Fibroblast of mammary gland (primary cell): ENCODE measurements around the gene SLC22A23.

Experiments
- DNase-seq: peaks from one replicate; pipeline ENCODE4 v3.0.0-alpha.2; 2010; ENCODE audit warnings: low read depth
- H3K4me3 ChIP-seq: 2 replicates; pipeline ENCODE4 v1.5.1; 2011; ENCODE audit warnings: low read depth, mild to moderate bottlenecking, low read length, moderate library complexity; ENCODE audit not compliant: control insufficient read depth
- TF ChIP-seq, protein P1 (sequence below): conservative IDR thresholded peaks from 2 replicates; pipeline ENCODE4 v1.5.1; 2011; ENCODE audit warnings: low read depth, low read length, inconsistent platforms; ENCODE audit not compliant: control insufficient read depth, insufficient read depth

The SLC22A23 gene

DNA sequence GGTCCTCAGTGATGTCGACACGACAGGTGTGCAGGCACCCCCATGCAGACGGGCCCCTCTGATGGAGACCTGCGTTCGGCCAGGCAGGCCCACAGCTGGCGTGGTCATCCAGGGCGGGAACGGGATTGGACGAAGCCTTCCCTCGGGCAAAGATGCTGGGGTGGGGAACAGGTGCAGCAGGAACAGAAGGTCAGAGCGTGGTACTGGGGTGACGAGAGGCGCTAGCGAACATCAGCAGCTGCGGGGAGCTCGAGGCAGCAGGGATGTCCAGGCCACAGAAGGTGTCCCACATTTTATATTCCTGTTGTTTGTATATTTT lies 96.2 kb downstream of the SLC22A23 start:
- no peak for DNase-seq
- H3K4me3 ChIP-seq = no peak overlapping the region
- TF ChIP-seq, protein P1, sequence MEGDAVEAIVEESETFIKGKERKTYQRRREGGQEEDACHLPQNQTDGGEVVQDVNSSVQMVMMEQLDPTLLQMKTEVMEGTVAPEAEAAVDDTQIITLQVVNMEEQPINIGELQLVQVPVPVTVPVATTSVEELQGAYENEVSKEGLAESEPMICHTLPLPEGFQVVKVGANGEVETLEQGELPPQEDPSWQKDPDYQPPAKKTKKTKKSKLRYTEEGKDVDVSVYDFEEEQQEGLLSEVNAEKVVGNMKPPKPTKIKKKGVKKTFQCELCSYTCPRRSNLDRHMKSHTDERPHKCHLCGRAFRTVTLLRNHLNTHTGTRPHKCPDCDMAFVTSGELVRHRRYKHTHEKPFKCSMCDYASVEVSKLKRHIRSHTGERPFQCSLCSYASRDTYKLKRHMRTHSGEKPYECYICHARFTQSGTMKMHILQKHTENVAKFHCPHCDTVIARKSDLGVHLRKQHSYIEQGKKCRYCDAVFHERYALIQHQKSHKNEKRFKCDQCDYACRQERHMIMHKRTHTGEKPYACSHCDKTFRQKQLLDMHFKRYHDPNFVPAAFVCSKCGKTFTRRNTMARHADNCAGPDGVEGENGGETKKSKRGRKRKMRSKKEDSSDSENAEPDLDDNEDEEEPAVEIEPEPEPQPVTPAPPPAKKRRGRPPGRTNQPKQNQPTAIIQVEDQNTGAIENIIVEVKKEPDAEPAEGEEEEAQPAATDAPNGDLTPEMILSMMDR = no peak

DNA sequence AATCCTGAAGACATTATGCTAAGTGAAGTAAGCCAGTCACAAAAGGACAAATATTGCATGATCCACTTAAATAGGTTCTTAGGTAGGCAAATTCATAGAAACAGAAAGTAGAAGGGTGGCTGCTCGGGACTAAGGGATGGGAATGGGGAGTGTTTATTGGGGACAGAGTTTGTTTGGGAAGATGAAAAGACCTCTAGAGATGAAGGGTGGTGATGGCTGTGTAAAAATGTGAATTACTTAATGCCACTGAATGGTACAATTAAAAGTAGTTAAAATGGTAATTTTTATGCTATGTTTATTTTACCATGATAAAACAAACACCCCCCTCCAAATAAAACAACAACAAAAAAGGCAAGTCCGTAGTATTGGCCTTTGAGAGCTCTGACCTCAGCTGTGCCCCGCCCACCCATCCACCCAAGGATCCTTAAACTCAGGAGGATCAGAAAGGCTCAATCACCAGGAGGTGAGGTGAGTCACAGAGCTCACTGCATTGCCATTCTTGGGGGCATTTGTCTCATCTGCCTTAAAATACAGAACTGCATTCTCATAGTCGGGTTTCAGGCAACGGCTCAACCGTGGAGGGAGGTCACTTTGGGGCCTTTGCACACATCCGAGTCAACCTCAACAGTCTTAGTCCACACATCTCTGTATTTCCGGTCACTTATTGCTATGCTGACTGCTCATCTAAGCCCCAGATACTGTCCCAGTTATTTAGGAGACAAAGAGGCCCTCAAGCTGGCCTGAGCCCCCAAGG lies 96.7 kb downstream of the SLC22A23 start:
- DNase-seq = no peak
- TF ChIP-seq, protein P1 = no peak
- H3K4me3 ChIP-seq = no peak overlapping the region

DNA sequence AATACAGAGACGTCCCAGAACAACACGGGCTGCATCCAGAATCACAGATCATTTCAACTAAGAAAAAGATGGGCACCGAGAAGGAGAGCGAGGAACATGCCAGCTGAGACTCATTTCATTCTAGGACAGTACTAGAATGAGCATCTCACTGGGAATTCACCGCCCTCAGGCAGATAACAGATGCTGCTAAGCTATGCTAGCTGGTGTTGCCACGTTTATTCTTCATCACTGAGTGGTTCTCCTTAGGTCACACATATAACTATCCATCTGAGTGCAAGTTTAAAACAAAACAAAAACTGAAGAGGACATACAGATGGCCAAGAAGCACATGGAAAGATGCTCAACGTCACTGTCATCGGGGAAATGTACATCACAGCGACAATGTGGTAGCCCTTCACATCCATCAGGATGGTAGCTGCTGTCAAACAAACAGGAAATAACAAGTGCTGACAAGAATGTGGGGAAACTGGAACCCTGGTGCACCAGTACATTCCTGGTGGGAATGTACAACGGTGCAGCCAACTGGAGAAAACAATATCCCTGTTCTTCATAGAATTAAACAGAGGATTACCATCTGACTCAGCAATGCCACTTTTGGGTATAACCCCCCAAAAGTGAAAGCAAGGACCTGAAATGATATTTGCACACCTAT lies 97.6 kb downstream of the SLC22A23 start:
- no peak for DNase-seq
- no peak overlapping the region for H3K4me3 ChIP-seq
- TF ChIP-seq, protein P1 = no peak

DNA sequence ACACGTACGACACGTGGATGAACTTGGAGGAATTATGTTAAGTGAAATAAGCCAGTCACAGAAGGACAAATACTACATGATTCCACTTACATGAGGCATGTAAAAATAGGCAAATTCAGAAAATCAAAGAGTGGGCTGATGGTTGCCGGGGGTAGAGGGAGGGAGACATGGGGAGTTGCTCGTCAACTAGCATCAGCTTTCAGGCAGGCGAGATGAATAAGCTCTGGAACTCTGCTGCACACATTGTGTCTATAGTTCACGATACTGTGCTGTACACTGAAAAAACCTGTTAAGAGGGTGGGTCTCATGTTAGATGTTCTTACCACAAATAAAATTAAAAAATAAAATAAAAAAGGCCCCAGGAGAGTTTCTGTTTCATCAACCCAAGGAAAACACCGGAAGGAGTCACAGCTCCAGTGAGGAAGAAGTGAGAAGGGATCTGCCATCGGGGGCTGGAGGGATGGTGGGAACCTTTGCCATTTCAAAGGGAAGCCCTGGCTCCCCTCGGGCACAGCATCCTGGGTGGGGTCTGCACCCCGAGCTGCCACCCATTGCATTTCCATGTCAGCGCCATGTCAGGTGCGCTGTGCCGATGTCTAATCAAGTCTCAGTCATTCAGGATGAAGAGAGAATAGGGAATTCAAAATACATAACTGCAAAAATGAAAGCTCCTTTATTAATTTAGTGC lies 98.3 kb downstream of the SLC22A23 start:
- no peak overlapping the region for H3K4me3 ChIP-seq
- TF ChIP-seq, protein P1 = no peak
- no peak for DNase-seq

DNA sequence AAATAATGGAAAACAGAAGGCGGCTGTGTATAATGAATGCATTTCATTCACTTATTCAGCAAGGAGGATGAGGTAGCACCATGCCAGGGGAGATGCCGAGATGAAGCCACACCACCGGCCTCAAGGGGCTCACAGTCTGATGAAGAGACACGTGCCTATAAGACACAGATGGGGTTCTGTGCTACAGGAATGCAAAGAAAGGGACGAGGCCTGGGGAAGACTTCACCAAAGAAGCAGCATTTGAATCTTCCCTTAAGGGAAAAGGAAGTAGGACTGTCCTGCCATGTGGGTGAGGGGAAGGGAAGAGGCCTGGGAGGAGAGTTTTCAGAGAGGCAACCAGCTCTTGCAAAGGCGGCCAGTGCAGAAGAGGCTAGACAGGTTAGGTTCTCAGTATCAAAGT lies 99.2 kb downstream of the SLC22A23 start:
- H3K4me3 ChIP-seq = no peak overlapping the region
- DNase-seq = no peak
- TF ChIP-seq, protein P1 = no peak

DNA sequence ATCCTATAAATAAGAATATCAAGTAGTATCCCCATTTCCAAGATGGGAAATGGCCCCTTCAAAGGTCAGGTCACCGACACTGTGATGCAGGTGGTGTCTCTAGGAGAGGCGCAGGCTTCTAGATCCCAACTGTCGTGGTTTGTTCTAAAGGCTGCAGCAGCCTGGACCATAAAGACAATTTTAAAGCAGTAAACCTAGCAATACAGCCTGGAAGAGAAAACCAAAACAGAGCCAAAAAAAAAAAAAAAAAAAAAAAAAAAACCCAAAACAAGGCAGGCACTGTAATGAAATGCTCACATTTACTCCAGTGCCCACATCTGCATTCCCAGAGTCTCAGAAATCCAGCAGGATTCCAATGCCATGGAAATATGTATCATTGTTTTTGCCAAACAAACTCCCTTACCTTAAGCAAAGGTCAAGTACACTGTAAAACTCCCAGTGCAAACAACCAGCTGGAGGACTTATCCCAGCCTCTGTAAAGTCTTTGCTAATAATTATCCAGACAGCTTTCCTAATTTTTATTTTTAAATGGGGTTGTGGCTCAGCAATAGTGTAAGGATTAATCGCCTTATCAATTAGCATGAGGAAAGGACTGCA lies 99.9 kb downstream of the SLC22A23 start:
- DNase-seq = no peak
- TF ChIP-seq, protein P1 = no peak
- H3K4me3 ChIP-seq = no peak overlapping the region
